NOMO-1 treated with dmso at 0.1 percent for 144 hours (cell line): ENCODE data around the gene C6orf136.
"Not testable (repeated sequence)": the region's sequence is repeated elsewhere in the genome, so short reads cannot be mapped to it uniquely, and the experiment has no call there.

Experiments
- DNase-seq: peaks from one replicate; lab custom pipeline; 2025; ENCODE audit not compliant: unreplicated experiment; lab: John Stamatoyannopoulos, UW

C6orf136 gene

GRCh38 chr6:30646450-30647241, at the start of gene C6orf136:
C6orf136 (plus strand) TSS chr6:30647133; CDS start chr6:30647232, 99 bp downstream.
- peak; percentile 81 for DNase-seq

- DNase-seq: not testable (repeated sequence)
Measured at GRCh38 chr6:30597315-30598144, 49.4 kb upstream of the C6orf136 start.

GRCh38 chr6:30598912-30599624, 47.9 kb upstream of the C6orf136 start:
- DNase-seq: no peak

- no peak for DNase-seq
Measured at GRCh38 chr6:30599625-30600324, 47.2 kb upstream of the C6orf136 start.

GRCh38 chr6:30600451-30600961, 46.4 kb upstream of the C6orf136 start:
- DNase-seq: no peak

GRCh38 chr6:30601436-30601814, 45.5 kb upstream of the C6orf136 start:
- no peak for DNase-seq

GRCh38 chr6:30601815-30602641, 44.9 kb upstream of the C6orf136 start:
- no peak for DNase-seq

- DNase-seq: no peak
Measured at GRCh38 chr6:30603961-30604360, 43.0 kb upstream of the C6orf136 start.

- no peak for DNase-seq
Measured at GRCh38 chr6:30610065-30610464, 36.9 kb upstream of the C6orf136 start.

- DNase-seq: no peak
Measured at GRCh38 chr6:30611150-30611855, 35.6 kb upstream of the C6orf136 start.

- DNase-seq: no peak
Measured at GRCh38 chr6:30611856-30612194, 35.1 kb upstream of the C6orf136 start.

GRCh38 chr6:30612213-30612612, 34.7 kb upstream of the C6orf136 start:
- DNase-seq: no peak

GRCh38 chr6:30612687-30613248, 34.2 kb upstream of the C6orf136 start:
- no peak for DNase-seq

GRCh38 chr6:30613251-30614043, 33.5 kb upstream of the C6orf136 start:
- no peak for DNase-seq

- no peak for DNase-seq
Measured at GRCh38 chr6:30614044-30614842, 32.7 kb upstream of the C6orf136 start.

GRCh38 chr6:30614843-30615218, 32.1 kb upstream of the C6orf136 start:
- DNase-seq: peak; percentile 95

- DNase-seq: peak; percentile 49
Measured at GRCh38 chr6:30615219-30615957, 31.5 kb upstream of the C6orf136 start.
